ENCODE results near the gene SMARCD3.

The SMARCD3 gene

GRCh38 chr7:151272405-151272804 is 23.9 kb upstream of the SMARCD3 start:
- DNase-seq (ENCODE audit: low spot score), result no peak

GRCh38 chr7:151271699-151272355 is 23.3 kb upstream of the SMARCD3 start:
- DNase-seq (ENCODE audit: low spot score), result no peak

GRCh38 chr7:151269511-151269910 is 21.0 kb upstream of the SMARCD3 start:
- DNase-seq (ENCODE audit: low spot score), result no peak

- no peak for DNase-seq (ENCODE audit: low spot score)
These were observed 16.9 kb upstream of the SMARCD3 start for GRCh38 chr7:151265351-151265931.

GRCh38 chr7:151264615-151265014 is 16.1 kb upstream of the SMARCD3 start:
- no peak for DNase-seq (ENCODE audit: low spot score)

GRCh38 chr7:151261529-151261928 is 13.0 kb upstream of the SMARCD3 start:
- DNase-seq (ENCODE audit: low spot score), result no peak

- no peak for DNase-seq (ENCODE audit: low spot score)
These were observed 12.4 kb upstream of the SMARCD3 start for GRCh38 chr7:151260883-151261282.

- DNase-seq (ENCODE audit: low spot score), result no peak
These were observed 12.0 kb upstream of the SMARCD3 start for GRCh38 chr7:151260471-151260870.

GRCh38 chr7:151257990-151258389 is 9.5 kb upstream of the SMARCD3 start:
- DNase-seq (ENCODE audit: low spot score), result no peak

- DNase-seq (ENCODE audit: low spot score), result no peak
These were observed 8.0 kb upstream of the SMARCD3 start for GRCh38 chr7:151256410-151257045.

GRCh38 chr7:151255390-151255789 is 6.9 kb upstream of the SMARCD3 start:
- DNase-seq (ENCODE audit: low spot score), result no peak

- no peak for DNase-seq (ENCODE audit: low spot score)
These were observed 6.4 kb upstream of the SMARCD3 start for GRCh38 chr7:151254851-151255250.

- no peak for DNase-seq (ENCODE audit: low spot score)
These were observed 5.8 kb upstream of the SMARCD3 start for GRCh38 chr7:151254316-151254715.

- DNase-seq (ENCODE audit: low spot score), result no peak
These were observed 4.6 kb upstream of the SMARCD3 start for GRCh38 chr7:151252961-151253711.

GRCh38 chr7:151252561-151252835 is 4.0 kb upstream of the SMARCD3 start:
- DNase-seq (ENCODE audit: low spot score), result no peak

GRCh38 chr7:151251689-151252560 is 3.4 kb upstream of the SMARCD3 start:
- DNase-seq (ENCODE audit: low spot score), result no peak

- DNase-seq (ENCODE audit: low spot score), result no peak
These were observed 2.8 kb upstream of the SMARCD3 start for GRCh38 chr7:151251328-151251688.

- no peak for DNase-seq (ENCODE audit: low spot score)
These were observed 2.0 kb upstream of the SMARCD3 start for GRCh38 chr7:151250181-151251132.

- no peak for DNase-seq (ENCODE audit: low spot score)
These were observed 1.2 kb upstream of the SMARCD3 start for GRCh38 chr7:151249732-151250072.

- no peak for DNase-seq (ENCODE audit: low spot score)
These were observed 689 bp upstream of the SMARCD3 start for GRCh38 chr7:151249034-151249731.
